ENCODE results near the gene PPARD. TPM values are rescaled to one million over a fixed set of nuclear protein-coding genes. Genes with fewer than 3 reads are reported as not detected.

Gene PPARD
- total and polyA plus RNA-seq, 2 of the 13 experiments (the other 11 are each of a cell fraction or from before 2014, with no cell fraction given) = 6.1 to 13.3 TPM

DNA sequence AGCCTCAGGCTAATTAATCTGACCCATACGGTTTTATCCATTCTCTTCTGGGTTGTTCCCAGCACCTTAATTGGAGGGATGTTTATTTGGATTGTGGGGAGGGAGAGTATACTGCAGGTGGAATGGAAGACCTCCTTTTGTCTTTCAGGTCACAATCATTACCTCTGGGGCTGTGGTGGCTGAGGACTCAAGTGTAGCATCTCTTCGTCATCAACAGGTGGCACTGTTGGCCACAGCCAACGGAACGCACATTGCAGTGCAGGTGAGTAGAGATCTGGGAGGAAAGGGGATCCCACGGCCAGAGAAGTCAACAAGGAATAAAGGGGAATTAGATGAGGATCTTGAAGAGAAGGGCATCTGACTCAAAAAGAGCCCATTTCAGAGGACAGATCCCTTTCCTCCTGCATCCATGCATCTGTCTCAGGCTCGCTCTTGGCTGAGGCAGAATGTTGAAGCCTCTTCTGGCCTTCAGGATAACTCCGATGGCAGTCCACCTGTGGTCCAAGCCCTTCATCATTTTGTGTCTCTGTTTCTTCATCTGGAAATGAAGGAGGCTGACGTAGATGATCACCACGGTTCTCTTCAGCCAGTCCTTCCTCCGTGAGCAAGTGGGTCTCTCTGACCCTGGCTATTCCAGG lies 47.9 kb upstream of the PPARD start (continued):
- TF ChIP-seq RFXANK (CRISPR knock-in tag; IDR thresholded peaks at IDR 0.05) (no peak), RBFOX2 (IDR thresholded peaks at IDR 0.05; ENCODE audit: low read depth, low read length) (no peak), IKZF4 (CRISPR knock-in tag; IDR thresholded peaks at IDR 0.05; ENCODE audit: borderline replicate concordance, low read depth, not compliant biosample characterization) (no peak), KLF16 (CRISPR knock-in tag; IDR thresholded peaks at IDR 0.05) (no peak), ZNF317 (CRISPR knock-in tag; IDR thresholded peaks at IDR 0.05) (no peak), EEA1 (CRISPR knock-in tag; IDR thresholded peaks at IDR 0.05; ENCODE audit: borderline replicate concordance) (no peak), AGO1 (IDR thresholded peaks at IDR 0.05; ENCODE audit: low read depth, low read length, poor library complexity, severe bottlenecking) (no peak), ZNF276 (CRISPR knock-in tag; IDR thresholded peaks at IDR 0.05; ENCODE audit: low read depth) (no peak), CERS6 (CRISPR knock-in tag; IDR thresholded peaks at IDR 0.05) (no peak), TFAP4 (IDR thresholded peaks at IDR 0.05; ENCODE audit: borderline replicate concordance, low read depth) (no peak), SALL1 (CRISPR knock-in tag; IDR thresholded peaks at IDR 0.05) (0 out of 2 replicates have a peak, but pooled peaks have one; percentile 20), ARNT (IDR thresholded peaks at IDR 0.05) (no peak), ZNF124 (CRISPR knock-in tag; IDR thresholded peaks at IDR 0.05) (no peak), ZNF800 (CRISPR knock-in tag; IDR thresholded peaks at IDR 0.05) (no peak), IKZF5 (CRISPR knock-in tag; IDR thresholded peaks at IDR 0.05) (peak; percentile 58; the same call in 1 of the 2 replicates), TFE3 (CRISPR knock-in tag; IDR thresholded peaks at IDR 0.05) (0 out of 2 replicates have a peak, but pooled peaks have one; percentile 11)
- TF ChIP-seq, protein P1, sequence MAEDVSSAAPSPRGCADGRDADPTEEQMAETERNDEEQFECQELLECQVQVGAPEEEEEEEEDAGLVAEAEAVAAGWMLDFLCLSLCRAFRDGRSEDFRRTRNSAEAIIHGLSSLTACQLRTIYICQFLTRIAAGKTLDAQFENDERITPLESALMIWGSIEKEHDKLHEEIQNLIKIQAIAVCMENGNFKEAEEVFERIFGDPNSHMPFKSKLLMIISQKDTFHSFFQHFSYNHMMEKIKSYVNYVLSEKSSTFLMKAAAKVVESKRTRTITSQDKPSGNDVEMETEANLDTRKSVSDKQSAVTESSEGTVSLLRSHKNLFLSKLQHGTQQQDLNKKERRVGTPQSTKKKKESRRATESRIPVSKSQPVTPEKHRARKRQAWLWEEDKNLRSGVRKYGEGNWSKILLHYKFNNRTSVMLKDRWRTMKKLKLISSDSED (CRISPR knock-in tag; IDR thresholded peaks at IDR 0.05) = no peak
- TF ChIP-seq, protein P2, sequence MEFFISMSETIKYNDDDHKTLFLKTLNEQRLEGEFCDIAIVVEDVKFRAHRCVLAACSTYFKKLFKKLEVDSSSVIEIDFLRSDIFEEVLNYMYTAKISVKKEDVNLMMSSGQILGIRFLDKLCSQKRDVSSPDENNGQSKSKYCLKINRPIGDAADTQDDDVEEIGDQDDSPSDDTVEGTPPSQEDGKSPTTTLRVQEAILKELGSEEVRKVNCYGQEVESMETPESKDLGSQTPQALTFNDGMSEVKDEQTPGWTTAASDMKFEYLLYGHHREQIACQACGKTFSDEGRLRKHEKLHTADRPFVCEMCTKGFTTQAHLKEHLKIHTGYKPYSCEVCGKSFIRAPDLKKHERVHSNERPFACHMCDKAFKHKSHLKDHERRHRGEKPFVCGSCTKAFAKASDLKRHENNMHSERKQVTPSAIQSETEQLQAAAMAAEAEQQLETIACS (CRISPR knock-in tag; IDR thresholded peaks at IDR 0.05) = no peak

All from HepG2 (cell line).